IMR-90 (cell line): ENCODE measurements around the gene C14orf180. TPM values are rescaled to one million over a fixed set of nuclear protein-coding genes. Genes with fewer than 3 reads are reported as not detected.

Source experiments
- ATAC-seq: fragments of 200-7000 bp; cut with Tn5 transposase; 2 replicates; pipeline ENCODE4 v1.9.1; 2020; ENCODE audit warnings: low read depth, mild to moderate bottlenecking, moderate library complexity
- BruUV-seq: library from RNA; stranded (reverse); fragments of 400-500 nt; replicated peaks from 2 replicates; lab custom pipeline; 2021; lab: Mats Ljungman, UMichigan
- CTCF ChIA-PET: fragments of 300-600 bp; formaldehyde crosslinking; extraction: SDS; loops from one replicate; lab custom pipeline; 2021; ENCODE audit warnings: antibody characterized with exemption; lab: Yijun Ruan, JAX
- POLR2A ChIA-PET: fragments of 300-600 bp; sonication (Branson Sonifier 250); formaldehyde crosslinking; loops from one replicate; lab custom pipeline; 2022; ENCODE audit warnings: antibody characterized with exemption; ENCODE audit not compliant: unreplicated experiment; lab: Charles Lee
- DNase-seq: peaks from one replicate; pipeline ENCODE4 v3.0.0; 2013
- H2AFZ ChIP-seq: replicated peaks from 2 replicates; pipeline ENCODE3; 2013; ENCODE audit warnings: low read length, mild to moderate bottlenecking; ENCODE audit not compliant: poor library complexity
- H2AK5ac ChIP-seq: 2 replicates; pipeline ENCODE4 v1.6.1; 2013; ENCODE audit warnings: low read depth, low read length, inconsistent platforms
- H2AK9ac ChIP-seq: replicated peaks from 2 replicates; pipeline ENCODE3; 2013; ENCODE audit warnings: mild to moderate bottlenecking, low read depth, low read length, moderate library complexity; ENCODE audit not compliant: poor library complexity
- H2BK120ac ChIP-seq: 2 replicates; pipeline ENCODE4 v1.6.1; 2013; ENCODE audit warnings: low read depth, low read length, inconsistent platforms
- H2BK15ac ChIP-seq: 3 replicates; pipeline ENCODE4 v1.6.1; 2013; ENCODE audit warnings: low read depth, low read length, inconsistent platforms
- H2BK20ac ChIP-seq: 2 replicates; pipeline ENCODE4 v1.6.1; 2013; ENCODE audit warnings: low read depth, mild to moderate bottlenecking, inconsistent platforms, low read length, moderate library complexity
- H2BK5ac ChIP-seq: 2 replicates; pipeline ENCODE4 v1.6.1; 2013; ENCODE audit warnings: mild to moderate bottlenecking, low read depth, low read length, inconsistent platforms; ENCODE audit not compliant: poor library complexity, severe bottlenecking
- H3K14ac ChIP-seq: replicated peaks from 2 replicates; pipeline ENCODE4 v1.6.1; 2013; ENCODE audit warnings: low read depth, low read length, inconsistent platforms
- H3K18ac ChIP-seq: 2 replicates; pipeline ENCODE4 v1.6.1; 2013; ENCODE audit warnings: low read depth, low read length, control low read depth
- H3K23ac ChIP-seq: 2 replicates; pipeline ENCODE4 v1.6.1; 2013; ENCODE audit warnings: low read depth, low read length, inconsistent platforms
- H3K27ac ChIP-seq: 2 replicates; pipeline ENCODE4 v1.5.1; 2013; ENCODE audit warnings: mild to moderate bottlenecking, control low read depth, low read length; ENCODE audit not compliant: insufficient read depth
- H3K27me3 ChIP-seq: 2 replicates; pipeline ENCODE4 v1.6.1; 2013; ENCODE audit warnings: low read length; ENCODE audit not compliant: control insufficient read depth, insufficient read depth
- H3K36me3 ChIP-seq: 2 replicates; pipeline ENCODE4 v1.6.1; 2013; ENCODE audit warnings: low read length, mixed read lengths; ENCODE audit not compliant: control insufficient read depth, insufficient read depth
- H3K4ac ChIP-seq: 2 replicates; pipeline ENCODE4 v1.6.1; 2013; ENCODE audit warnings: low read depth, low read length, inconsistent platforms
- H3K4me1 ChIP-seq: 2 replicates; pipeline ENCODE4 v1.6.1; 2013; ENCODE audit warnings: low read length, mixed read lengths; ENCODE audit not compliant: control insufficient read depth, insufficient read depth
- H3K4me2 ChIP-seq: 2 replicates; pipeline ENCODE4 v1.6.1; 2013; ENCODE audit warnings: low read depth, mild to moderate bottlenecking, control low read depth, low read length, moderate library complexity
- H3K4me3 ChIP-seq: 2 replicates; pipeline ENCODE4 v1.5.1; 2013; ENCODE audit warnings: low read depth, mild to moderate bottlenecking, control low read depth, low read length, moderate library complexity; ENCODE audit not compliant: insufficient read depth
- H3K56ac ChIP-seq: 2 replicates; pipeline ENCODE4 v1.6.1; 2013; ENCODE audit warnings: low read length, inconsistent platforms; ENCODE audit not compliant: insufficient read depth; ENCODE audit errors: extremely low read depth
- H3K79me1 ChIP-seq, 2 experiments: 2 replicates each; pipeline ENCODE4 v1.6.1; 2013; ENCODE audit warnings: low read length in 2 of 2, inconsistent platforms in 1 of 2, low read depth in 1 of 2
- H3K9ac ChIP-seq: 2 replicates; pipeline ENCODE4 v1.6.1; 2013; ENCODE audit warnings: low read depth, low read length, control low read depth
- H3K9me1 ChIP-seq: 2 replicates; pipeline ENCODE4 v1.6.1; 2013; ENCODE audit warnings: low read length, inconsistent platforms; ENCODE audit not compliant: insufficient read depth
- H3K9me3 ChIP-seq: 2 replicates; pipeline ENCODE4 v1.6.1; 2013; ENCODE audit warnings: low read length; ENCODE audit not compliant: control insufficient read depth, insufficient read depth
- H4K20me1 ChIP-seq: 2 replicates; pipeline ENCODE4 v1.6.1; 2013; ENCODE audit warnings: low read length, inconsistent platforms; ENCODE audit not compliant: insufficient read depth
- H4K5ac ChIP-seq: 2 replicates; pipeline ENCODE4 v1.6.1; 2013; ENCODE audit warnings: mild to moderate bottlenecking, low read depth, low read length, control low read depth
- H4K8ac ChIP-seq, 2 experiments: 2 replicates each; pipeline ENCODE4 v1.6.1; 2013; ENCODE audit warnings: low read depth in 2 of 2, low read length in 2 of 2, control low read depth in 1 of 2, inconsistent platforms in 1 of 2
- H4K91ac ChIP-seq: 2 replicates; pipeline ENCODE4 v1.6.1; 2013; ENCODE audit warnings: low read depth, low read length, inconsistent platforms; ENCODE audit not compliant: insufficient read depth
- BHLHE40 ChIP-seq: fragments of 150-350 bp; IDR thresholded peaks from 2 replicates; pipeline ENCODE4 v1.6.1; 2016; ENCODE audit warnings: mild to moderate bottlenecking, low read depth, low read length
- CEBPB ChIP-seq: IDR thresholded peaks from 2 replicates; pipeline ENCODE4 v1.6.1; 2012; ENCODE audit warnings: low read depth, low read length, improper control_type of control experiment
- CHD1 ChIP-seq: IDR thresholded peaks from 2 replicates; pipeline ENCODE4 v1.6.1; 2012; ENCODE audit warnings: low read depth, low read length, improper control_type of control experiment
- FOS ChIP-seq: fragments of 150-350 bp; IDR thresholded peaks from 2 replicates; pipeline ENCODE4 v1.6.1; 2016; ENCODE audit warnings: low read depth, low read length
- MAFK ChIP-seq: IDR thresholded peaks from 2 replicates; pipeline ENCODE4 v1.6.1; 2012; ENCODE audit warnings: low read depth, low read length, improper control_type of control experiment
- MAZ ChIP-seq: IDR thresholded peaks from 2 replicates; pipeline ENCODE4 v1.6.1; 2012; ENCODE audit warnings: low read depth, mild to moderate bottlenecking, low read length, improper control_type of control experiment, moderate library complexity, borderline replicate concordance
- POLR2A ChIP-seq: IDR thresholded peaks from 2 replicates; pipeline ENCODE4 v1.6.1; 2012; ENCODE audit warnings: mild to moderate bottlenecking, low read depth, low read length
- RAD21 ChIP-seq: IDR thresholded peaks from 2 replicates; pipeline ENCODE4 v1.6.1; 2012; ENCODE audit warnings: low read length, improper control_type of control experiment
- RFX5 ChIP-seq: IDR thresholded peaks from 2 replicates; pipeline ENCODE4 v1.8.0; 2012; ENCODE audit warnings: low read depth, mild to moderate bottlenecking, low read length, moderate library complexity
- SMC3 ChIP-seq: fragments of 150-350 bp; IDR thresholded peaks from 2 replicates; pipeline ENCODE4 v1.6.1; 2016; ENCODE audit warnings: low read depth, mild to moderate bottlenecking, antibody characterized with exemption, low read length, moderate library complexity
- WGBS, 2 experiments: methylation state at CpG; one replicate each; pipeline versions ENCODE4 v1.1.5 to v1.1.7; 2013; ENCODE audit warnings: missing lambda C conversion rate in 2 of 2; ENCODE audit not compliant: insufficient read length in 1 of 2; ENCODE audit errors: extremely low coverage in 2 of 2; 5-methylcytosine and 5-hydroxymethylcytosine counted together
- dilution Hi-C: fragments of 300-500 bp; cut with HindIII; formaldehyde crosslinking; loops from one replicate; pipeline ENCODE4 v1.14.3; 2018; ENCODE audit warnings: low sequenced_read_pairs; ENCODE audit not compliant: unreplicated experiment
- in situ Hi-C: fragments of 300-500 bp; cut with MboI; formaldehyde crosslinking; loops from 3 replicates; pipeline ENCODE4 v1.14.3; 2019; ENCODE audit warnings: low sequenced_read_pairs, inconsistent platforms, mixed read lengths
- intact Hi-C: fragments of 100-400 bp; cut with micrococcal nuclease; formaldehyde crosslinking; loops from 2 replicates; pipeline ENCODE4 v1.10.0; 2022
- polyA plus RNA-seq, 3 experiments: library from polyadenylated mRNA; depleted of rRNA; stranded (reverse); fragments of >200 nt; gene quantifications; 2 replicates each; pipeline ENCODE4 v1.2.3, GENCODE V29; 2012; ENCODE audit warnings: low replicate concordance in 1 of 3
- total RNA-seq: library from RNA; depleted of rRNA; stranded (reverse); fragments of >200 nt; gene quantifications from 2 replicates; pipeline ENCODE4 v1.2.3, GENCODE V29; 2012
- TF ChIP-seq, protein P1 (sequence below): fragments of 150-350 bp; IDR thresholded peaks from 2 replicates; pipeline ENCODE4 v1.6.1; 2016; ENCODE audit warnings: low read depth, mild to moderate bottlenecking, low read length, moderate library complexity, borderline replicate concordance

C14orf180 gene
- total and polyA plus RNA-seq, 2 of the 4 experiments (the other 2 are of a cell fraction) = not detected

DNA sequence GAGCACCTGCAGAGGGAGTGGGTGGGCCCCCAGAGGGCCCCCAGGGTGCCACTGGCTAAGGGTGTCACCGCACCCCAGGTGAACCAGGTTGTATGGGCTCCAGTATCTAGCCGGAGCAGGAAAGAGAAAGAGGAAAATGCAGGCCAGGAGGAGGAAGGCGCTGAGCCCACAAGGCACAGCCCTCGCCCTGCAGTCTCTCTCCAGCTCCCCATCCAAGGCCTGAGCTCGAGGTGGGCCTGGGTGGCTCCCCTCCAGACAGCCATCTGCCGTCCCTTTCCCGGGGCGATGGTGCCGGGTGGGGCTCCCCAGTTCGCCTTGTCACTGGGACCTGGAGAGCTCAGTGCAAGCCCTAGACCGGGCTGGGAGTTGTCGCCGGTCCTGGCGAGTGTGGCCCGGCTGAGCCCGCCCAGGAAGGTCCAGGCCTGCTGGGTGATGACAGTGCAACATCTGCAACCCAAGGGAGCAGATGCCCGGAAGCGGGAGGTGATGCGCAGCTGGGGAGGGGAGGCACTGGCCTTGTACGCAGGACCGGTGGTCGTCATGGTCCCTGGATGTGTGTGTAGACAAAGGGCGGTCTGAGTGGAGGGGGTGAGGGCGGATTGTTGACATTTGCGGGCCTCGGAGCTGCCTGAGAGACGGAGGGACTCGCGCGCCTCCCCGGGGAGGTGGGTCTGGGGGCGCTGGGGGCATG is 24.3 kb downstream of the C14orf180 start:
- H2BK20ac ChIP-seq = no peak overlapping the region
- H4K5ac ChIP-seq = no peak overlapping the region
- no peak overlapping the region for H2BK5ac ChIP-seq
- intact Hi-C loops (no loop called here), dilution Hi-C loops (no loop called here), in situ Hi-C loops (no loop called here)
- POLR2A ChIA-PET = no interaction called here
- no peak overlapping the region for H2BK15ac ChIP-seq
- TF ChIP-seq, protein P1, sequence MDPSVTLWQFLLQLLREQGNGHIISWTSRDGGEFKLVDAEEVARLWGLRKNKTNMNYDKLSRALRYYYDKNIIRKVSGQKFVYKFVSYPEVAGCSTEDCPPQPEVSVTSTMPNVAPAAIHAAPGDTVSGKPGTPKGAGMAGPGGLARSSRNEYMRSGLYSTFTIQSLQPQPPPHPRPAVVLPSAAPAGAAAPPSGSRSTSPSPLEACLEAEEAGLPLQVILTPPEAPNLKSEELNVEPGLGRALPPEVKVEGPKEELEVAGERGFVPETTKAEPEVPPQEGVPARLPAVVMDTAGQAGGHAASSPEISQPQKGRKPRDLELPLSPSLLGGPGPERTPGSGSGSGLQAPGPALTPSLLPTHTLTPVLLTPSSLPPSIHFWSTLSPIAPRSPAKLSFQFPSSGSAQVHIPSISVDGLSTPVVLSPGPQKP = no peak
- no peak for TF ChIP-seq POLR2A
- TF ChIP-seq MAZ = no peak
- no peak for TF ChIP-seq CHD1
- TF ChIP-seq MAFK = no peak
- TF ChIP-seq RFX5 = no peak
- TF ChIP-seq FOS = no peak
- TF ChIP-seq BHLHE40 = no peak
- no peak for TF ChIP-seq RAD21
- TF ChIP-seq CEBPB = no peak
- no peak for TF ChIP-seq SMC3
- CTCF ChIA-PET = no interaction called here
- H3K4ac ChIP-seq = no peak overlapping the region
- peaks cover 22% of the 10 kb centered on the region for H3K27me3 ChIP-seq
- no peaks in the 10 kb centered on the region for H3K9me3 ChIP-seq
- ATAC-seq (no peak), DNase-seq (no peak)
- no peak overlapping the region for H2AFZ ChIP-seq
- no peak overlapping the region for H2AK5ac ChIP-seq
- H3K36me3 ChIP-seq = no peaks in the 10 kb centered on the region
- H3K18ac ChIP-seq = no peak overlapping the region
- H3K9me1 ChIP-seq = no peaks in the 10 kb centered on the region
- 25% methylated on average over 22 of the region's 32 CpGs; no CpG with 5 or more reads in 1 of the 2 experiments for WGBS, 2 experiments
- no peak overlapping the region for H2AK9ac ChIP-seq
- no peak overlapping the region for H3K4me2 ChIP-seq
- no peak overlapping the region for H3K56ac ChIP-seq
- H4K91ac ChIP-seq = no peak overlapping the region
- H3K4me1 ChIP-seq = no peaks in the 10 kb centered on the region
- H3K27ac ChIP-seq = no peak overlapping the region
- no TSS peak for BruUV-seq
- H3K23ac ChIP-seq = no peak overlapping the region
- no peak overlapping the region for H4K8ac ChIP-seq
- H3K79me1 ChIP-seq = no peaks in the 10 kb centered on the region
- H4K20me1 ChIP-seq = no peaks in the 10 kb centered on the region
- no peak overlapping the region for H2BK120ac ChIP-seq
- H3K14ac ChIP-seq = no peak overlapping the region
- no peak overlapping the region for H3K9ac ChIP-seq
- H3K4me3 ChIP-seq = no peak overlapping the region
